Endothelial cell (in vitro differentiated cells): ENCODE results near the gene ZBTB20. TPM values are rescaled to one million over a fixed set of nuclear protein-coding genes. Genes with fewer than 3 reads are reported as not detected.

Source experiments
- DNase-seq: peaks from one replicate; pipeline ENCODE4 v3.0.0; 2021; ENCODE audit warnings: low spot score
- H3K27ac Mint-ChIP-seq: one replicate; pipeline ENCODE4 v1.8.0; 2021; ENCODE audit warnings: mixed read lengths, inconsistent platforms; ENCODE audit not compliant: unreplicated experiment
- H3K27me3 Mint-ChIP-seq: one replicate; pipeline ENCODE4 v1.8.0; 2021; ENCODE audit warnings: mild to moderate bottlenecking, moderate library complexity, mixed read lengths, inconsistent platforms; ENCODE audit not compliant: unreplicated experiment
- H3K36me3 Mint-ChIP-seq: one replicate; pipeline ENCODE4 v1.8.0; 2021; ENCODE audit warnings: mild to moderate bottlenecking, low read depth, mixed read lengths, inconsistent platforms; ENCODE audit not compliant: unreplicated experiment
- H3K4me1 Mint-ChIP-seq: one replicate; pipeline ENCODE4 v1.8.0; 2021; ENCODE audit warnings: mild to moderate bottlenecking, mixed read lengths, inconsistent platforms; ENCODE audit not compliant: unreplicated experiment
- H3K4me3 Mint-ChIP-seq: one replicate; pipeline ENCODE4 v1.8.0; 2021; ENCODE audit warnings: mild to moderate bottlenecking, mixed read lengths, inconsistent platforms; ENCODE audit not compliant: unreplicated experiment
- H3K9me3 Mint-ChIP-seq: one replicate; pipeline ENCODE4 v1.8.0; 2021; ENCODE audit warnings: mixed read lengths, inconsistent platforms; ENCODE audit not compliant: unreplicated experiment
- total RNA-seq: library from RNA; stranded (reverse); fragmentation: NEBNext Ultra II Directional; extraction: Animal tissue kit (Norgen Biotek cat#: 25700); gene quantifications from one replicate; pipeline ENCODE4 v1.2.1, GENCODE V29; 2021; ENCODE audit not compliant: unreplicated experiment
- TF ChIP-seq, protein P1 (sequence below): fragments of 200-600 bp; sonication (generic); IDR thresholded peaks from one replicate; pipeline ENCODE4 v1.5.0; 2021; ENCODE audit warnings: antibody characterized with exemption; ENCODE audit not compliant: unreplicated experiment

The ZBTB20 gene
- total RNA-seq, 1 donor from 2014 or later = 4.2 TPM

DNA sequence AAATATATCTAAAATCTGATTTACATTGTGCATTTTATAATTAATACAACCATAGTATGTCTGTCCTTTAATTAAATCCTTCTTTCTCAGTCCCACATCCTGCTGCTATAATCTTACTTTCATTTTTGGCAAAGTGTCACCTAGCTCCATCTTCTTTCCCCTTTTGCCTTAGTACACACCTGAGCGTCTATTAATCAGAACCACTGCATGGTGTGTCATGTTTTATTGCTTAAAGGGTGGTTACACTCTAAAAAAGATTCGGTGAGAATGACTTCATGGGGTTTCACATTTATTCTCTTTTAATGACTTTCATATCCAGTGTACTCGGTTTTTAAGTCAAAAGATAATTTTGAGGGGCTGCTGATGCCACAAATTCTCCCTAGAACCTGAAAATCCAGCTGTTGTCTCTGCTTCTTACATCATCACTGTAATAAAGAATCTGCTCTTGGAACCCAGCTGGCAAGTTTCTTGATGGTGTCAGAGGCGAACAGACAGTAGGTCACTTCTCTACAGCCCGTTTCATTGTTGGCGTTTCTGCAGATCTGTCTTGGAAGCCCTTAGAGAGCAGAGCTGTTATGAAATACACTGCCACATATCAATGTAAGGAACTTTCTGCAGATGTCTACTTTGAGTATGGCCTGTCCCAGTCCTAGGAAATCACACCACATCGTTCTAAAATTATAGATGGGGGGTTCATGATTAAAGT is 753.6 kb downstream of the ZBTB20 start:
- Mint-ChIP-seq H3K27me3 (peaks cover 4% of the 10 kb centered on the region), H3K36me3 (no peaks in the 10 kb centered on the region), H3K27ac (no peak overlapping the region), H3K9me3 (no peaks in the 10 kb centered on the region), H3K4me3 (no peak overlapping the region), H3K4me1 (no peaks in the 10 kb centered on the region)
- no peak for DNase-seq
- TF ChIP-seq, protein P1, sequence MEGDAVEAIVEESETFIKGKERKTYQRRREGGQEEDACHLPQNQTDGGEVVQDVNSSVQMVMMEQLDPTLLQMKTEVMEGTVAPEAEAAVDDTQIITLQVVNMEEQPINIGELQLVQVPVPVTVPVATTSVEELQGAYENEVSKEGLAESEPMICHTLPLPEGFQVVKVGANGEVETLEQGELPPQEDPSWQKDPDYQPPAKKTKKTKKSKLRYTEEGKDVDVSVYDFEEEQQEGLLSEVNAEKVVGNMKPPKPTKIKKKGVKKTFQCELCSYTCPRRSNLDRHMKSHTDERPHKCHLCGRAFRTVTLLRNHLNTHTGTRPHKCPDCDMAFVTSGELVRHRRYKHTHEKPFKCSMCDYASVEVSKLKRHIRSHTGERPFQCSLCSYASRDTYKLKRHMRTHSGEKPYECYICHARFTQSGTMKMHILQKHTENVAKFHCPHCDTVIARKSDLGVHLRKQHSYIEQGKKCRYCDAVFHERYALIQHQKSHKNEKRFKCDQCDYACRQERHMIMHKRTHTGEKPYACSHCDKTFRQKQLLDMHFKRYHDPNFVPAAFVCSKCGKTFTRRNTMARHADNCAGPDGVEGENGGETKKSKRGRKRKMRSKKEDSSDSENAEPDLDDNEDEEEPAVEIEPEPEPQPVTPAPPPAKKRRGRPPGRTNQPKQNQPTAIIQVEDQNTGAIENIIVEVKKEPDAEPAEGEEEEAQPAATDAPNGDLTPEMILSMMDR = no peak

- TF ChIP-seq, protein P1 = no peak
- DNase-seq = no peak
- H3K9me3 Mint-ChIP-seq = no peaks in the 10 kb centered on the region
- peaks cover 4% of the 10 kb centered on the region for H3K27me3 Mint-ChIP-seq
- H3K4me1 Mint-ChIP-seq = no peaks in the 10 kb centered on the region
- H3K36me3 Mint-ChIP-seq = no peaks in the 10 kb centered on the region
- no peak overlapping the region for H3K27ac Mint-ChIP-seq
- H3K4me3 Mint-ChIP-seq = no peak overlapping the region
These were observed 754.3 kb downstream of the ZBTB20 start for GRCh38 chr3:114392831-114393230.

- Mint-ChIP-seq H3K36me3 (no peaks in the 10 kb centered on the region), H3K4me1 (peaks cover under 1% of the 10 kb centered on the region), H3K9me3 (no peaks in the 10 kb centered on the region), H3K27ac (no peak overlapping the region), H3K4me3 (no peak overlapping the region), H3K27me3 (peaks cover 4% of the 10 kb centered on the region)
- TF ChIP-seq, protein P1 = no peak
- no peak for DNase-seq
These were observed 757.9 kb downstream of the ZBTB20 start for GRCh38 chr3:114389156-114389555.

DNA sequence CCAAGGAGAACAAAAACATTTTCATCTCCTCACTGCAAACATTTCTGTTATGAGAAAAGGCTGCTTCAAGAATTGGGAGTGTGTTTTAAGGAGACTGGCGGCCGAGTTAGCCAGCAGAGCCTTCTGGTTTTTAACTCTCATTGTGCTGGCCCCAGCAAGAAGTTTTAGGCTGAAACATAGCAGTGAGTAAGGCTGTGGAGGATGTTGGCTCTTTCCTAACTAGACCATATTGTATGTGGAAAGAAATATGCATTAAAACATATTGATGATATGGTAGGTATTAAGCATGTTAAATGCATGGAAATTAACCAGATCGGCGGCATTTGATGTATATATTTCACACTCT is 762.6 kb downstream of the ZBTB20 start:
- Mint-ChIP-seq H3K27ac (no peak overlapping the region), H3K36me3 (no peaks in the 10 kb centered on the region), H3K4me1 (peaks cover 3% of the 10 kb centered on the region), H3K4me3 (no peak overlapping the region), H3K9me3 (no peaks in the 10 kb centered on the region), H3K27me3 (peaks cover 4% of the 10 kb centered on the region)
- DNase-seq = no peak
- TF ChIP-seq, protein P1 = no peak

GRCh38 chr3:114383875-114384557 is 763.1 kb downstream of the ZBTB20 start:
- H3K4me3 Mint-ChIP-seq = no peak overlapping the region
- DNase-seq = peak; percentile 70
- TF ChIP-seq, protein P1 = peak; percentile 69
- peaks cover 3% of the 10 kb centered on the region for H3K27me3 Mint-ChIP-seq
- H3K4me1 Mint-ChIP-seq = peaks cover 3% of the 10 kb centered on the region
- no peak overlapping the region for H3K27ac Mint-ChIP-seq
- no peaks in the 10 kb centered on the region for H3K9me3 Mint-ChIP-seq
- H3K36me3 Mint-ChIP-seq = no peaks in the 10 kb centered on the region
